Activated T-helper 1 cell treated with Interleukin-2 at 50 U/mL for 16 hours (primary cell): ENCODE results near the gene GABBR2.

Experiments used
- DNase-seq: peaks from one replicate; pipeline ENCODE4 v3.0.0-alpha.2; 2020; ENCODE audit warnings: low read depth

GABBR2 gene

DNA sequence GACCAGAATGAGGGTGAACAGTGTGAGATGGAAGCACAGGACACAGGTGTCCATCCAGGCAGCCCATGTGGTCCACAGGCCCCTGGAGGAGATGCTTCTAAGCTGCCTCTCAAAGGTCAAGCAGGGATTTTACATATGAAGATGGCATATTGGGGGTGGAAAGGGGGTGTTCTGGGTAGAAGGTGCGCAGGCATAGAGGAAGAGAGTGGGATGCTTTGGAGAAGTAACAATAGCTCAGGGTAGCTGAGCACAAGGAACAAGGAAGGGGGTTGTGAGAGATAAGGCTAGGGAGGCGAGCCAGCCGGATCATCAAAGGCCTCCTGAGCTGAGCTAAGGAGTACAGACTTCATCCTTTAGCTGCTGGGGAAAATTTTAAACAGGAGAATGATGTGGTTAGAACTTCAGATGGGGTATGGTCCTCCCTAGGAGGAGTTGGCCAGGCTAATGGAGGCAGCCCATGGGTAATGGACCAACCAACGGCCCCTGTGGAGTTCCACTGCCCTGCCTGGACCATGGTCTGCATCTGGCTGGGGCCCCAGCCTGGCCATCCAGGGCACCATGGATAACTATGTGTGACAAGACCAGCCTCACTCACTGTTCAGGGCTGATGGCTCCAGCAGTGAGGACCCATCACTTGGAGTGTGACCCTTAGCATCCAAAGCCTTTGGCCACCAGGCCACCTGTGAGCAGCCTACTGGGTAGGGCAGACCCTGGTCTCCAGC lies 366.5 kb downstream of the GABBR2 start:
- DNase-seq: no peak

DNA sequence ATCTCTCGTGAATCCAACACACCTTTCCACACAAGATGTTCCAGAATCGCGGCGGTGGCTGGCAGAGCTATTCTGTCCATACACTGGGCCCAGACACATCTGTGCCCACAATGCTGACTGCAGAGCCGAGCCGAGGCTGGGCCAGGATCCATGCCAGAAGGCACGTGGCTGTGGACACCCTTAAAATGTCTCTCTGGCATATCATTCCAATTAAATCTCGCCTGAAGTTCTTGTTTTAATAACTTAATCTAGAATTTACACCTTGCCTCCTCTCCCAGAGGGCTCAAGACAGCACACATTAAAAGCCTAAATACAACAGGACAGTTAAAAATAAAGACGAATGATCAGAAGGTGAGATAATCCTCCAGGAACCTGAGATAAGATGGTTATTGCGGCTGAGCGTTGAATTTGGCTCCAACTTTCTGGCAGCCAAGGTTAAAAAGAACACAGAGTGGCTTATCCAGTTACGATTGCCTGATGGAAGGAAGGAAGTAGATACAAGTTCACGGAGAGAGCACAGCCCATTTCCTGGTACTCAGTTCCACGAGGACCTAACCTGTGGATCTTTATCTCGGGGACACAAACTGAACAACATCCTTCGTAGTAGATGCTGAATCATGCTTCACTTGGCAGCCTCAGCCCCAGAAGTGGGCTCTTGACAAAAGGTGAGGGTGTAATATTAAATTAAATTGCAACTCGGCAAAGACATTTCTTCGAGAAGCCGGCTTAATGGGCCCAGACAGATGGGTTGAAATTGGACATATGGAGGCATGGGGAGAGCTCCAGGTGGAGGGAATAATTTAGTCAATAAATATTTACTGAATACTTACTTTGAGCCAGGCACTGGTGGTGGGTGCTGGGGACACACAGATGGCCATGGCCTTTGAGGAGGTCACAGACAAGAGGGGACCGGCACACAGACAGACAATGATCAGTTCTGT lies 367.3 kb downstream of the GABBR2 start:
- no peak for DNase-seq

DNA sequence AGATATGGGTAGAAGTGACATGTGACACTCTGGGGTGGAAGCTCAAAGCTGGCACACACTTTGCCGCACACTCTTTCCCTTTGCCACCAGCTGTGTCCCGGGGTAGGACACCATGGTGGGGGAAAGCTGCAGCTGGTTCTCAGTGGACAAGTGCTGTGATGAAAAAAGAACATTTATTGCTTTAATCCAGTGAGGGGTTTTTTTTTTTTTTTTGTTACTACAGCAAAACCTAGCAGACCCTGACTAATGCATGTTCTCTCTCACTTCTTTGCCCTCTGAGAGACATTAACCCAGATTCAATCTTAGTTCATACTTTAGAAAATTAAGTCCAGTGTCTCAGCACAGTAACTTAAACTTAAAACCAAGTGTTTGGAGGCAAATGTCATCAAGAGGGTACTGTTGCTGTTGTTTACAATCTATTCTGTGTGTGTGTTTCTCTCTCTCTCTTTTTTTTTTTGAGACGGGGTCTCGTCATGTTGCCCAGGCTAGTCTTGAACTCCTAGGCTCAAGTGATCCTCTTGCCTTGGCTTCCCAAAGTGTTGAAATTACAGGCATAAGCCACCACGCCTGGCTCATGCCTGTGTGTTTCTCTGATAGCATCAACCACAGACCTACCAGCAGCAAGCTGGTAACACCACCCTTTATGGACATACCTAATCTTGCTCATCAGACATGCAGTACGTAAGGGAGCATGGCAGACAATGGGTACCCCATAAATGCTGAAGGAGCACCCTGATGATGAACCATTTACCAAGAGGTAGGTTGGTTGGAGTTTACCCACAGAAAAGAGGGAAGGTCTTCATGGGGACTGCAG lies 368.5 kb downstream of the GABBR2 start:
- DNase-seq: no peak

DNA sequence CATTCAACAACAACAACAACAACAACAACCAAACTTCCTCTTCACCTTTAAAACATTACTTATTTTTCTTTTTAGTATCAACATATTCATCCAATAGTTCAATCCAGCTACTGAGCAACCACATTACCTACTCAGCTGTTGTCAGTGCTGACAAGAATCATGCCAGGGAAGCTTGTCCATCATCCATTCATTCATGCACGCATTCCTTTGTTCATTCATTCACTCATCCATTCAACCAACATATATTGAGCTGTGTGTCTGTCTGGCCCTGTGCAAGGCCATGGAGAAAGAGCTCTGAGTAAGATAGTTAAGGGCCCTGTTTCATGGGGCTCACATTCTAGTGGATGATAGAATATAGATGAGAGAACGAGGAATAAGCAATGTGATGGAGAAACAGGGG lies 373.1 kb downstream of the GABBR2 start:
- no peak for DNase-seq

DNA sequence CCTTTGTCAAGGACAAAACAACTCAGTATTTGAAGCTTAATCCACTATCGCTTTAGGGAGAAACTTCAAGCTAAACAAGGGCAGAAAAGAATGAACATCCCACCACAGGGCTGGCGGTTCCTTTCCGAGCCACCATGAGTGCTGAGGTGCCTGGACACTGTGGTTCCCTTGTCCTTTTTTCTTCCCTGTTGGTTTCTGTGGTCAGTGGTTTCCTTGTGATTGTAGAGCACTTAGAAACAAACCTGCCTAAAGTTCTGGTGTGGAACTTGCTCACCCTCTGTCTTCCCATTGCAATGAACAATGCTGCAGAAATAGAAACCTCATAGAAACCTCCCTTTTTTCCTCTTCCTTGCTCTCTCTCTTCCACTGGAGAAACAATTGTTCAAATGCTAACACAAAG lies 373.9 kb downstream of the GABBR2 start:
- DNase-seq: no peak

DNA sequence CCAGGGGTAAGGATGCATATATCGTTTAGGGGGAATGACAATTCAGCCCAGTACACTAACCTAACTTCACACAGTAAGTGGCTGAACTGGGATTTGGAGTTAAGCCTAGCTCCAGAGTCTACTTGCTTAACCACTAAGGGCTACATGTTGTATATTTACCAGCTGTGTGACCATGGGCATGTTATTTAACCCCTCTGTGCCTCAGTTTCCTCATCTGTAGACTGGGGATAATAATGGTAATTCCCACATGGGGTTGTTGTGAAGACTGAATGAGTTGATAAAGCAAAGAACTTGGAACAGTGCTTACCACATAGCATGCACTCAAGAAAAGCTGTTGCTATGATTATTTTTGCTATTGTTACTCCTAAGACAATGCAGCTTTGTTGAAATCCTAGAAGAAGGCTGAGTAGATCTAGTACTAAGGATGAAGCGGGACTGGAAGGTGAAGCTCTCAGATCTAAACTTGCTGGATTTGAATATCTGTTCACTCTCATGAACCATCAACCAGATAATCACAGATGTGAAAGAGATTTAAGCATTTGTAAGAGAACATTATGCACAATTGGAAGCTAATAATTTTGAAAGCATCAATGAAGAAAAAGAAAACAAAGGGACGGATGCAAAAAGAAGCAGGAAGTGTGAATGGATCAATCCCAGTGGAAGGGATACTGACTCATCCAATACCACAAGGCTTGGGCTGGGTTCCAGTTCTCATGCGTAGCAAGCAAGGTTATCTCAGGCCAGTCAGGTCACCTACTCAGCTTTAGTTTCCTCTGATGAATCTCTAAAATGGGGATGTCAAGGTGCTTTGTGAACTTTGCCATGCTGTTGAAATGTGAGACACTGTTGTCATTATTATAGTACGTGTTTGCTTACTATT lies 374.8 kb downstream of the GABBR2 start:
- DNase-seq: no peak

DNA sequence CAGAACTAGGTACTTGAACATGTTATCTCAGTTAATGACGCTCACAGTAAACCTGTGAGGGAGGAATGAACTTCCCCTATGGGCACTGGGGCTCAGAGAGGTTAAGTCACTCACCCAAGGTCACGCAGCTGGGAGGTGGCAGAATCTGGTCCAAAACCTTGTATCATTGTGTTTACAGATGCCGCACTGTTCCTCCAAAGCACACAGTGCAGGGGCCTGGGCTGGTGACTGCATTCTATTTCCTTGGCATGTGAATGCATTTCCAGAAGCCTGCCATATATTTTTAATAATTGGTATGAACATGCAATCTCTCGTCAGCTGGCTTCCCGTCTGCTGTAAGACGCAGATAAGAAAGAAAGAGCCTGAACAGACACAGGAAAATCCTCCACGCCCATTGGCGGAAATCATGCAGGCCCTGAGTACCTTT lies 376.3 kb downstream of the GABBR2 start:
- no peak for DNase-seq

DNA sequence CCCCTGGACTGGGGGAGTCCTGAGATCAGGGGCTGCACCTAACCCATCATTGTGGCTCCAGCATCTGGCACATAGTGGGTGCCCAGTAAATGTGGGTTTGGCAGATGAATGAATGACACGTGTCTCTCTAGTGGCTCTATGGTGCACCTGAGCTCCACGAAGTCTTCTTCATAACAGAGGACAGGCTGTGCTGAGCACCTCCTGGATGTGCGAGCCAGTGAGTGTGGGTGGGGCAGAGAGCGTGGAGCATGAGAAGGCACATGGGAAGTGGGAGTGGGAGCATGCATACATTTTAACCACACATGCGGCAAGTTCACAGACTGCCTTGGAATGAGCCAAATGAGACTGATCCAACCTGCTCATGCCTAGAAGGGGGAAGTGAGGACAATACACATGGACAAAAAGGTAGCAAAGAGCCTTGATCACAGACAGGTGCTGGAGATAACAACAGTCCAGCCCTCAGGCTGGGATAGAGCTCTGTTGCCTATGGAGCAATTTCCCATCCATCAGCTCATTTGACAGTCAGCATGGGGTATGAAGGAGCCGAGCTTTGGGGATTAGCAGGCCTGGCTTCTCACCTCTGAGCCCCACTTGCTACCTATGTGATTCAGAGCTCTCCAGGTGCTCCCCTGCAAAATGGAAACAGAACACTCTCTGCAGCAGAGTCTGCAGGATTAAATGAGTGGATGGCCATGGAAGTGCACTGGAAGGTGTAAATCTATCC lies 377.0 kb downstream of the GABBR2 start:
- DNase-seq: no peak

DNA sequence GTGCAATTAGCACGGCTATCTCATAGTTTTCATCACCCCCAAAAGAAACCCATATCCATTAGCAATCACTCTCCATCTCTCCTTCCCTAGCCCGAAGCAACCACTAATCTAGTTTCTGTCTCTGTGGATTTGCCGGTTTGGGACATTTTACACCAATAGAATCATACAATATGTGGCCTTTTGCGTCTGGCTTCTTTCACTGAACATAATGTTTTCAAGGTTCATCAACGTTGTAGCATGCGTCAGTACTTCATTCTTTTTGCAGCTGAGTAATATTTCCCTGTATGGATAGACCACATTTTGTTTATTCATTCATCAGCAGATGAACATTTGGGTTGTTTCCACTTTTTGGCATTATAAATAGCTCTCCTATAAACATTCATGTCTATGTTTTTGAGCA lies 377.9 kb downstream of the GABBR2 start:
- DNase-seq: no peak

DNA sequence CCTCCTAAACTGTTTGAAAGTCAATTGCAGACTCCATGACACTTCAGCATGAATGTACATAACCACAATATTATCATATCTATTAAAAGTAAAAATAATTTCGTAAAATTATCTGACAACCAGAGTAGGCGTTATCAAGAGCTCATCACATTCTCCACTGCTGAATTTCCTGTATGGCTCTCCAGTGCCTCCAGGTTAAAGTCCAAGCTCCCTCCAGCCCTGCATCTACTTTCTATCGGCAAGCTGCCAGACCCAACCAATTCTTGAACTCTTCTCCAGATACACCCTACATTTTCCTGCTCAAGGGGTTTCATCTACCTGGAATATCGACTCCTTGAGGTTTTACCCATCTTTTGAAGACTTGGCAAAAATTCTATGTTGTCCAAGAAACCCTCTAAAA lies 378.8 kb downstream of the GABBR2 start:
- no peak for DNase-seq

DNA sequence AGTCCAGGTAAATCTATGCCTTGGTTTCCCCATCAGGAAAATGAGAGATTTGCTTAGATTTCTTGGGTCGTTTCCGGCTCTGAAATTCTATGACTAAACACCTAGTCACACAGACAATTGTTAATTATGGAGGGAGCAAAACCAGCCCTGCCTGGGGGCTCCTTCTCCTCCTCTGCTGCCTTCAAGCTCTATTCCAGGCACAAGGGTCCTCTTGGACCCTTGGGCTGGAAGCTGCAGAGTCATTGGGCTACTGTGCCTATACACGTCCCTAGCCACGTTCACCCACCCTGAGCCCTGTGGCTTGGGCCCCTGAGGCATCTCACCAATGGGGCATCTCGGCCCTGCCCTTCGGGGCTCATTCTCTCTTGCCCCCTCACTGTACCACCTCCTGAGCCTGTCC lies 379.5 kb downstream of the GABBR2 start:
- no peak for DNase-seq

DNA sequence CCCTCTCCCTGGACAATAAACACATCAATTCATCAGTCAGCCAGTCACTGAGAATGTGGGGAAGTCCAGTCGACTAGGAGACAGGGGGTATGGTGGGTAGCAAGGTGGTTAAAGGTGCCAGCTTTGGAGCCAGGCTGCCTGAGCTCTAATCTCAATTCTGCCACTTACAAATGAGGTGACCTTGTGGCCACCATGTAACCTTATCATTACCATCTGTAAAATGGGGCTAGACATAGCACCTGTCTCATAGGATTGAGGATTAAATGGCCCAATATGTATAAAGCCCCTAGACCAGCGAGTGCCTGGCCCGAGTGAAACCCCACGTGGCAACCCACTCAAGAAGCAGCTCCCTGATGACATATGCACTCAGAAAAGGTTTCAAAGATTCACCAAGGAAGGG lies 380.0 kb downstream of the GABBR2 start:
- no peak for DNase-seq

DNA sequence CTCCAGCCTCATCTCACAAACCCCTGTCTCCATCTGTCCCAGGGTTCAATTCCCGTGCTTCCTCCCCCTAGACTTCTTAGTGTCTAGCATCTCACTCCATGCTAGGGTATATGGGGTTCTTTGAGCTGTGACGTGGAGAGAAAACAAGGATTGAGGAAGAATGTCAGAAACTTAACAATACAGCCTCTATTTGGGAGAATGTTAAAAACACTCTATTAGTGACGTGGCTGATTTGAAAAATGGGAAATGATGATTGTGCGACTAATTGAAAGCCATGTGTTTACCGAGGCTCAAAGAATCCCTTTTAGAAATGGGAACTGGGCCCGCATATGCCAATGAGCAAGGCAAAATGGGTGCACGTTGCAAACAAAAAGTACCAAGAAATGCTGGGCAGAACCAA lies 380.6 kb downstream of the GABBR2 start:
- DNase-seq: no peak

DNA sequence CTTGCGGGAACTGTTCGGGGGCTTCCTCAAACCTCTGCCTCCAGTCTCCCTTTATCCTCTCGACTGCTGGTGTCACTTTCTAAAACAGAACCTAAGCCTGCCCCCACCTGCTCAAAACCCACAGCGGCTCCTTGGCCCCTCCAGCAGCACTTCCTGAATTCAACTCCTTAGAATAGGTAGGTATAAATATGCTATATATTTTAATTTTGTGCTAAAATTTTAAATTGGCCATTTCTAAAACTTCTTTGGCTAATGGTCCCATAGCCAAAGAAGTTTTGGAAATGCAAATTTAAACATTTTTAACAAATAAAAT lies 381.5 kb downstream of the GABBR2 start:
- no peak for DNase-seq

DNA sequence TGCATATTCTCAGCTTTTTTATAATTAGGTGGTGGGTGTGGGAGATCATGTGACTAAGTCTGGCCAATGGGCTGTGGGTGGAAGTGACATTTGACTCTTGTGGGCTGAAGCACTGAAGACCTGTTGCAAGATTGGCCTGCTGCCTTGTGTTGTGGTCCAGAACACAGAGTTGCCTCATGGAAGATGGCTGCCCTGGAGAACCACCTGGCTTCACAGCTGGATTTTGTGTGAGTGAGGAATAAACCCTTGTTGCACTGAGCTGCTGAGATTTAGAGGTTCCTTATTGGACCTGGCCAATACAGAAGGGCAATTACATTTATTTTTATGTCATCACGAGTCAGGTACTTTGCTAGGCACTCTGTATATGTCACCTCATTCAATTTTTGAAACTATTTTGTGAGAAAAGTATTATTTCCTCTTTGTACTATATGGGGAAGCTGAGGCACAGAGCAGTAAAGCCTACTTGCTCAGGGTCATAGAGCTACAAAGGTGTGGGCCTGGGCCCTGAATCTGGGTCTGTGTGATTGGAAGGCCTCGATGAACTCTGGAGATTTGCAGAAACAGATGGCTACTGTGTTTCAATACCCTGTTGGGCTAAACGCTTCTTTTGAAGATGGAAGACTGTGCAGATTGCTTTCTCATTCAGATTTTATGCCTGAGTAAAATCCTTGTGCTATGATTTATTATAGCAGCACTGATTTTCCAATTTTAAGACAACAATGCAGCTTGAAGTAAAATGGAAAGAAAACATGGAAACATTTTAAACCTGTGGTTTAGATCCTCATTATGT lies 382.1 kb downstream of the GABBR2 start:
- DNase-seq: no peak

DNA sequence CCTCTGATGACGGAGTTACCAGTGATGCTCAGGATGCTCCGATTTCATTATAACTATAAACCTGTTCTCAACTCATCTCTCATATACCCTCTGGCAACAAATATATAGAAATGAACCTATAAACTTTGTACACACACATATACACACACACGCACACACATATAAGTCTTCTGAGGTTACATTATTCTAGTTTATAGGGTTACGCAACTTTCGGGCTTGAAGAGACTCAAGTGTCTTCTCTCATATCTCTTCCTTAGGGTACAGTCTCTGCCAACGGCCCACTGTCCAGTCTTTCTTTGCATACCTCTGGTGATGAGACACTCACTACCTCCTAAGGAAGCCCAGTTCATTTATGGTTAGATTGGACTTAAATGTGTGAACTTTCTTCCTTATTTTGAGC lies 383.9 kb downstream of the GABBR2 start:
- no peak for DNase-seq

DNA sequence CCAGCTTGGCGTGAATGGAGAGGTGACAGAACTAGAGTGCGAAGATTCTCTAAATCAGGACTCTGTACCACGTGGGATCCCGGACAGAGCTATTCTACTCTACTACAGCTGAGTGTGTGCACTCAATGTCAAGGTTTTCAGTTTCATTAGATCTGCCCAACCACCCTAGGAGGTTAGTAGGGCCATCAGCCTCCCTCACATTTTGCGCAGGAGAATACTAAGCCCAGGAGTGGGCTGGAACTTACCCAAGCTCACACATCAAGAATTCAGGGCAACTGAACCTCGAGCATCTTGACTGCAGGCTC lies 385.0 kb downstream of the GABBR2 start:
- DNase-seq: no peak

DNA sequence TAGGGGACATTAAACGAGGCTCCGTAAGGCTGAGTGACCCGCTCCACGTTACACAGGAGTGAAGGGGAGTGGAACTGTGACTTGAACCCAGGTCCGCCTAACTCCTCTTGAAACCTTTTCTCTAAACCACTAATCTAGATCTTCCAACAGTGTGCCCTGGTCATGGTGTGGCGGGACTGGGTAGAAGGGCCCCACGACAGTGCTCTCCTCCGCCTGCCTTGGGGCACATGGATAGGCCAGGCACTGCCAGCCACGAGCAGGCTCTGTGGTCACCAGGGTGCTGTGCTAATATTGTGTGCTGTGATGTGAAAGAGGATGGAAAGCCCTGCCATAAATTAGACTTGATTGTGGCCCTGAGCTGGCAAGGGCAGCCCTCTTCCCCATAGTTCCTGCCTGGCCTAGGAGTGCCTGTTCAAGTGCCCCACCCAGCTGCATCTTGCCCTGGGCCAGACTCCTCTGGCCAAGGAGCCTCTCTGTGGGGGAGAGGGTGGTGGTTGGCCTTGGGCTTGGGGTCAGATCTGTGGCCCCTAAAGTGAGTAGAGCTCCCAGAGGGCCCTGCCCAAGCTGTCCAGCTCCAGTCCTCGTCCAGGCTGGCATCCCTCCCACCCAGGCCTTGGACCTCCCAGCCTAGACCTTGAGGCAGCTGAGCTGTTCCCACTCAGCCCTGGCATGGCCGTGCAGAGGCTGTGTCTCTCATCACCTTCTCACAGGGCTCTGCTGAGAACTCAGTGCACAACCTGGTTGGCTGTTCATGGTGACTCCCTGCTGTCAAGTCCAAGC lies 385.5 kb downstream of the GABBR2 start:
- DNase-seq: no peak

DNA sequence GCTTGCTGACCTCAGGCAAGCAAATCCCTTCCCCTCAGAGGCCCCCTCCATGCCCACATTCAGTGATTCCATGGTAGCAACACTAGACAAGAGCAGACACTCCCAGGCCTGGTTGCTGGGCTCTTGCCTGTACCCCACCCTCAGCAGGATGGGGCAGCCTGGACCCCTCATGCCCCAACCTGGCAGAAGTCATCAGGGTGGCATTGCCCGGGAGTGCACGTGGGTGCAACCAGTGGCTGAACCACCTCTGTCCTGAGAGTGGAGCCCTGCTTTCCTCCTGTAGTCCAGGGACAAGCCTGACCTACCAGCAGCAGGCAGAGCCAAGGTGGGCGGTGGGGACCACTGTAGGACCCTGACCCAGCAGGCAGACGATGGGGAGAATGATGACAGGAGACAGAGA lies 387.5 kb downstream of the GABBR2 start:
- DNase-seq: no peak
